HepG2 (cell line): ENCODE results near the gene ATAD1. TPM values are rescaled to one million over a fixed set of nuclear protein-coding genes. Genes with fewer than 3 reads are reported as not detected.

Experiments used
- ATF4 ChIP-seq, 2 experiments: fragments of 450-650 bp in 1 of 2; sonication (generic) in 1 of 2; formaldehyde crosslinking; IDR thresholded peaks; 2 replicates each; pipeline versions ENCODE4 v1.5.0 to v1.8.0; 2020 to 2022; ENCODE audit warnings: mild to moderate bottlenecking in 1 of 2, missing genetic modification reagents in 1 of 2
- ATF5 ChIP-seq: sonication (generic); formaldehyde crosslinking; IDR thresholded peaks from 2 replicates; pipeline ENCODE4 v1.4.0; 2020; ENCODE audit warnings: mild to moderate bottlenecking, low read depth, missing genetic modification reagents
- EEA1 ChIP-seq: sonication (generic); formaldehyde crosslinking; IDR thresholded peaks from 2 replicates; pipeline ENCODE4 v1.5.1; 2020; ENCODE audit warnings: mild to moderate bottlenecking, missing genetic modification reagents, borderline replicate concordance
- FOXC1 ChIP-seq: sonication (generic); formaldehyde crosslinking; IDR thresholded peaks from 2 replicates; pipeline ENCODE4 v1.8.0; 2022; ENCODE audit warnings: mild to moderate bottlenecking, missing genetic modification reagents, borderline replicate concordance
- GMEB1 ChIP-seq: sonication (generic); formaldehyde crosslinking; IDR thresholded peaks from 2 replicates; pipeline ENCODE4 v1.5.1; 2020; ENCODE audit warnings: missing genetic modification reagents, mild to moderate bottlenecking, borderline replicate concordance
- SOX6 ChIP-seq, 2 experiments: fragments of 450-650 bp in 1 of 2; sonication (generic) in 1 of 2; formaldehyde crosslinking in 1 of 2; IDR thresholded peaks; 2 replicates each; pipeline versions ENCODE4 v1.4.0 to v1.6.1; 2017 to 2020; ENCODE audit warnings: antibody characterized with exemption in 1 of 2, mild to moderate bottlenecking in 1 of 2, missing genetic modification reagents in 1 of 2
- STAG1 ChIP-seq: sonication (generic); formaldehyde crosslinking; IDR thresholded peaks from 2 replicates; pipeline ENCODE4 v1.4.0; 2020; ENCODE audit warnings: missing genetic modification reagents
- THAP7 ChIP-seq: sonication (generic); formaldehyde crosslinking; IDR thresholded peaks from 2 replicates; pipeline ENCODE4 v1.8.1; 2023; ENCODE audit warnings: mild to moderate bottlenecking, missing genetic modification reagents
- TP53 ChIP-seq: sonication (generic); formaldehyde crosslinking; conservative IDR thresholded peaks from 2 replicates; pipeline ENCODE4 v1.4.0; 2020; ENCODE audit warnings: missing genetic modification reagents
- ZNF607 ChIP-seq: sonication (generic); formaldehyde crosslinking; IDR thresholded peaks from 2 replicates; pipeline ENCODE4 v1.5.1; 2020; ENCODE audit warnings: missing genetic modification reagents, mild to moderate bottlenecking, borderline replicate concordance
- ZNF761 ChIP-seq: sonication (generic); formaldehyde crosslinking; conservative IDR thresholded peaks from 2 replicates; pipeline ENCODE4 v1.4.0; 2020; ENCODE audit warnings: mild to moderate bottlenecking, missing genetic modification reagents
- polyA plus RNA-seq, 8 experiments: library from polyadenylated mRNA; depleted of rRNA in 3 of 8; stranded (reverse) in 7 of 8; unstranded in 1 of 8; fragments of >200 nt; fragmentation: Illumina TruSeq in 4 of 8; extraction: Trizol in 4 of 8; gene quantifications; 2 replicates each; pipeline versions ENCODE4 v1.2.1 to v1.2.3, GENCODE V29; 2011 to 2016; ENCODE audit warnings: low read depth in 4 of 8, missing spikeins in 1 of 8, mixed read lengths in 1 of 8; ENCODE audit not compliant: insufficient read depth in 1 of 8
- total RNA-seq, 5 experiments: library from RNA; depleted of rRNA; stranded (reverse); fragments of >200 nt; fragmentation: Illumina TruSeq; extraction: Trizol; gene quantifications; 2 replicates each; pipeline ENCODE4 v1.2.3, GENCODE V29; 2016; ENCODE audit warnings: low read depth in 1 of 5

Gene ATAD1
- total and polyA plus RNA-seq, 2 of the 13 experiments (the other 11 are each of a cell fraction or from before 2014, with no cell fraction given) = 14.9 to 28.2 TPM

- TF ChIP-seq ATF4 (CRISPR knock-in tag; IDR thresholded peaks at IDR 0.05) (peak in 1 of 2 experiments; percentile 19; a peak in 1 of 4 replicates), ZNF761 (CRISPR knock-in tag) (peak; percentile 15; the same call in 1 of the 2 replicates), STAG1 (CRISPR knock-in tag) (peak; percentile 25; the same call in 1 of the 2 replicates), TP53 (CRISPR knock-in tag) (no peak), SOX6 (IDR thresholded peaks at IDR 0.05) (no peak), SOX6 (CRISPR knock-in tag; IDR thresholded peaks at IDR 0.05) (0 out of 2 replicates have a peak, but pooled peaks have one; percentile 1), ATF5 (CRISPR knock-in tag) (0 out of 2 replicates have a peak, but pooled peaks have one; percentile 18), THAP7 (CRISPR knock-in tag) (0 out of 2 replicates have a peak, but pooled peaks have one; percentile 67), GMEB1 (CRISPR knock-in tag) (no peak), ZNF607 (CRISPR knock-in tag) (0 out of 2 replicates have a peak, but pooled peaks have one; percentile 22), EEA1 (CRISPR knock-in tag) (peak; percentile 26; the same call in 1 of the 2 replicates), FOXC1 (CRISPR knock-in tag) (no peak)
Measured at GRCh38 chr10:87818505-87819288, 671 bp upstream of the ATAD1 start (continued).
